CD4-positive, alpha-beta T cell treated with Interleukin-10 for 1 hour (primary cell): ENCODE data around the gene ABAT.
"Not testable (repeated sequence)": the region's sequence is repeated elsewhere in the genome, so short reads cannot be mapped to it uniquely, and the experiment has no call there.

Source experiments
- DNase-seq: peaks from one replicate; pipeline ENCODE4 v3.0.0-alpha.2; 2020

Gene ABAT

GRCh38 chr16:8682551-8683259 lies 8.3 kb downstream of the ABAT start:
- no peak for DNase-seq

- no peak for DNase-seq
Observed at GRCh38 chr16:8683640-8684039, 9.2 kb downstream of the ABAT start.

DNA sequence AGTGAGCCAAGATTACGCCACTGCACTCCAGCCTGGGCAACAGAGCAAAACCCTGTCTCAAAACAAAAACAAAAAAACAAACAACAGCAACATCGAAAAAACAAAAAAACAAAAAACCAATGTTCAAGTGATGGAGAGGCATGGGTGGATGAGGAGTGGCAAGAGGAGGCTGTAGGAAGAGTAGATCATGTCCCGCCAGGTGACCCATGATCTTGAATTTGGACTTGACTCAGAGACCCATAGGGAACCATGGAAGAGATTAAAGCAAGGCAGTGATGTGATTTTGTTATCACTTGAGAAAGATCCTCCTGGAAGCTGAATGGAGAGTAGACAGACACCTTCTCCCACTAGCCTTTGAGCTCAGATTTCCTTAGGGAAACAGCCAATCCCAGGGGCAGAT lies 11.2 kb downstream of the ABAT start:
- DNase-seq = no peak

GRCh38 chr16:8686031-8686621 lies 11.7 kb downstream of the ABAT start:
- no peak for DNase-seq

DNA sequence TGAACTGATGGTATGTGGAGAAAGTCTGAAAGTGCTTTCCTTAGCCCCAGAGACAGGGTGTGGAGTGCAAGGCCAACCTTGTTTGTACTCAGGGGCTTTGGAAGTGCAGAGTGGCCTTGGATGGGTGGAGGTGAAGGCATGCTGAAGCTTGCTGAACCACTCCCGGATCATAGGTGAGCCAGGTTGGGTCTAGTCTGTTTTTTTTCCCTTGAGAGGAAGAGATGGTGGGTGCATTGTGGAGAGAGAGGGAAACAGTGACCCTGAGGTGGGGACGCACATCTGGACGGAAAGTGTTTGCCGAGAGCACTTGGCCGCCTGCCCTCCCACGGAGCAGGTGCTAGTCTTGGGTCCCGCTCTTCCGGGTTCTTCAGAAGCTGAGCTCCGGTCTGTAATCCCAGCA lies 12.5 kb downstream of the ABAT start:
- DNase-seq = no peak

- no peak for DNase-seq
Observed at GRCh38 chr16:8689686-8690085, 15.3 kb downstream of the ABAT start.

DNA sequence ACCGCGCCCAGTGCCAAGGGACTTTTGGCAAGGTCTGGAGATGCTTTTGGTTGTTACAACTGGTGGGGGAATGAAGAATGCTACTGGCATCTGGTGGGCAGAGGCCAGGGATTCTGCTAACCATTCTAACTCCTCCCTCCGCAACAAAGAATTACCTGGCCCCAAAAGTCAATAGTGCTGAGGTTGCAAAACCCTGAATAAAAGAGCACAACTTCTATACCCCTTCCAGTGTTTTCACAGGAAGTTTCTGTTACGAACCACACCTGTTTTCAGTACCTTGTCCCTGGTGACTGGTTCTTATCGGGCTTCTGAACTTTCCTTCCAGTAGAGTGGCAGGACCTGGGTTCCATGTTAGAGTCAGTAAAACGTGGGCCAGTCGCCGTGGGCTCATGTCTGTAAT lies 17.3 kb downstream of the ABAT start:
- DNase-seq = no peak

- no peak for DNase-seq
Observed at GRCh38 chr16:8694795-8695728, 20.6 kb downstream of the ABAT start.

GRCh38 chr16:8696880-8697279 lies 22.5 kb downstream of the ABAT start:
- DNase-seq = no peak

DNA sequence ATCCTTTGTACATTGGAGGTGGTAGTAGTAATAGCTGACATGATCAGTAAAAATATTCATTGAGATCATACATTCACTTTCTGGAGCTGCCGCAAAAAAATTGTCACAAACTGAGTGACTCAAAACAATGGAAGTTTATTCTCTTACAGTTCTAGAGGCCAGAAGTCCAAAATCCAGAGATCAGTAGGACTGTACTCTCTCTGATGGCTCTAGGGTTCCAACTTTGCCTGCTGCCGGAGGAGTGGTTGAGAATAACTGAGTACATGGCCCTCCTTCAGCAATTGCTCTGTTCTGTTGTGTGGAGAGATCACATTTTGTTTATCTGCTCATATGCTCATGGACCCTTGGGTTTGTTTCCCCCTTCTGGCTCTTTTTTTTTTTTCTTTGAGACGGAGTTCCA lies 23.5 kb downstream of the ABAT start:
- no peak for DNase-seq

DNA sequence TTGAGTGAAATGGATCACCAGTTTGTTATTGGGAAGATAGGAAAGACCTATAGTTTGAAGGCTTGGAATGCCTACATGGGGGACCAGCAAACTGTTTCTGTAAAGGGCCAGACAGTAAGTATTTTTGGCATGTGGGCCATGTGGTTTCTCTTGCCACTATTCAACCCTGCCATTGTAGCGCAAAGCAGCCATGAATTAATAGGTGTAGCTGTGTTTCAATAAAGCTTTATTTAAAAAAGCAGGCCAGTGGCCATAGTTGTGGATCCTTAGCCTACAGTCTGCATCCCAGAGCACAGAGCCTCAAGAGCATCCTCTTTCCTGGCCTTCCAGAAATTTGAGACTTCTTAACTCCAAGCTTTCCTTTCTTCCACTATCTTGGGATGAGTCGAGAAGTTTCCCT lies 29.3 kb downstream of the ABAT start:
- DNase-seq = no peak

GRCh38 chr16:8704098-8704497 lies 29.7 kb downstream of the ABAT start:
- DNase-seq = no peak

DNA sequence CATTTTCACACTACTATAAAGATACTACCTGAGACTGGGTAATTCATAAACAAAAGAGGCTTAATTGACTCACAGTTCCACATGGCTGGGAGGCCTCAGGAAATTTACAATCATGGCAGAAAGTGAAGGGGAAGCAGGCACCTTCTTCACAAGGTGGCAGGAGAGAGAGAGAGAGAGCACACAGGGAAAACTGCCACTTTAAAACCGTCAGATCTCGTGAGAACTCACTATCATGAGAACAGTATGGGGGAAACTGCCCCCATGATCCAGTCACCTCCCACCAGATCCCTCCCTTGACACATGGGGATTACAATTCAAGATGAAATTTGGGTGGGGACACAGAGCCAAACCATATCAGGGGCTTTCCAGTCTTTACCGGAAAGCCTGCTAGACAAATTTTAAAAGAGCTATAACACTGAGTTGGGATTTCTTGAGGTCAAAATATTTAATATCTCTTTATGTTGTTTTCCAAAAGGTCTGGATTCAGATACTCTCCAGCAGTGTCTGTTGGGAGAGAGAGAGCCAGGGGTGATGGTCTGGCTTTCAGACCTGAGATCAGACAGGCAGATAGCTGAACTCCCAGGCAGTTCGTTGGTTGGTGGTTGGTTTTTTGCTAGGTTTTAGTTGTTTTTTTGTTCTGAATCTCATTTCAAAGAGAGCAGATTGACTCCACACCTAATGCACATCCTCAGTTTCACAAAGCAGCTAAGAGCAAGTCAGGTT lies 30.8 kb downstream of the ABAT start:
- not testable (repeated sequence) for DNase-seq

- no peak for DNase-seq
Observed at GRCh38 chr16:8708536-8708935, 34.1 kb downstream of the ABAT start.

GRCh38 chr16:8712589-8713361 lies 38.4 kb downstream of the ABAT start:
- DNase-seq = no peak

- DNase-seq = no peak
Observed at GRCh38 chr16:8713635-8714172, 39.3 kb downstream of the ABAT start.

- DNase-seq = no peak
Observed at GRCh38 chr16:8714174-8714573, 39.8 kb downstream of the ABAT start.

DNA sequence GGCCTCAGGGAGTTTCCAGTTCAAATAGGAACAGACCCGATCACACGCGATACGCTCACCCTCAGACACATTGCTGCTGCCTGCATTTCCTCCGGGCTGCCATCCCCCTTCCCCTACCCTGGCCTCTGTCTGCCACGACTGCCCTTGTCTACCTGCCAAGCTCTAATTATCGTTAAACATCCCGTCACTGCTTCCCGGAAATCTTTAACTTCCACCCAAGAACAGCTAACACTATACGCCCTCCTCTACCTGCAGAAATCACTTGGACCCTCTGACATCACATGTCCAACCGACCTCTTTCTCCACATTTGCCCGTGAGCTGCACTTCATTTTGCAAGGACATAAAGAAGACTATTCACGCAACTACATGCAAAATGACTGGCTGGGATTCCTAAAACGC lies 40.4 kb downstream of the ABAT start:
- no peak for DNase-seq

- no peak for DNase-seq
Observed at GRCh38 chr16:8716052-8716451, 41.6 kb downstream of the ABAT start.

GRCh38 chr16:8716592-8716991 lies 42.2 kb downstream of the ABAT start:
- no peak for DNase-seq

DNA sequence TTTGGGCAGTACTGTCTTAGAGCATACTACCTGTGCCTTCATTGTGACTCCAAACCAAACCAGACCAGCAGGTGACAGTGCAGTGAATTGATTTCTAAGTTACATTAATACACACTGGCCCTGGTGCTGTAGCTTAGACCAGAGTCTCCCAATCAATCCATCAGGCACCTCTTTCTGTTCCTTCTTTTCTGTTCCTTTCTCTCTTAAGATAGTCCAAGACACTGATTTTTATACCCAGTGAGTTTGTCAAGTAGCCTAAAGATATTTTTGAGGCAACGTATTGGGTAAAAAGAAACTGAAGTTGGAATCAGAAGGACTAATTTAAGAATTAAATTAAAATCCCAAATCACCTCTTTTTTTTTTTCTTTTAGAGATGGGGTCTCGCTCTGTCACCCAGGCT lies 43.1 kb downstream of the ABAT start:
- no peak for DNase-seq

DNA sequence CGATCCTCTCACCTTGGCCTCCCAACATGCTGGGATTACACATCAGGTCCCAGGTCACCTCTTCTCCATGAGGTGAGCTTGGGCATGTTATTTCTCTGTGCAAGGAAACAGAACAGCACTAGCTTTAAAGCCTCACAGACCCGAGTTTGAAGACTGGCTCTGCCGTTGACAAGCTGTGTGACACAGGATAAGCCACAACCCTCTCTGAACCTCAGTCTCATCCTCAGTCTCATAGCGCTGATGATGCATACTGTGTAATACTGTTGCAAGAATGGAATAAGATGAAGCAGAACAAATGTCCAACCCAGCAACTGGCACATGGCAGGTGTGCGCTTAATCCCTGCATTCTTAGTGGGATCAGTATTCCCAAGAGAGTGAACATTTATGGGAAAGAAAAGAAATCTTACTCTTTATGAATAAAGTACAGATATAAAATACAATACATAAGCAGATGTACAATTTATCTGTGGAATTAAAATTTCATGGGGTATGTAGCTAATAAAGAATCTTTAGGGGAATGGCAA lies 43.5 kb downstream of the ABAT start:
- DNase-seq = no peak
